Mesendoderm (in vitro differentiated cells): Measurements from ENCODE around the gene SFN.

Experiments used
- DNase-seq: peaks from one replicate; pipeline ENCODE4 v3.0.0; 2013
- H2AK5ac ChIP-seq: 2 replicates; pipeline ENCODE4 v1.6.1; 2013; ENCODE audit warnings: low read length, inconsistent platforms
- H2BK120ac ChIP-seq: 2 replicates; pipeline ENCODE4 v1.6.1; 2013; ENCODE audit warnings: low read depth, mild to moderate bottlenecking, low read length, moderate library complexity, mixed read lengths
- H2BK15ac ChIP-seq: replicated peaks from 2 replicates; pipeline ENCODE4 v1.6.1; 2013; ENCODE audit warnings: low read depth, mild to moderate bottlenecking, moderate library complexity
- H2BK5ac ChIP-seq: 2 replicates; pipeline ENCODE4 v1.6.1; 2013; ENCODE audit warnings: low read length, inconsistent platforms
- H3K18ac ChIP-seq: 2 replicates; pipeline ENCODE4 v1.6.1; 2013; ENCODE audit warnings: mild to moderate bottlenecking, low read length, mixed read lengths
- H3K23ac ChIP-seq: one replicate; pipeline ENCODE4 v1.6.1; 2013; ENCODE audit warnings: low read length
- H3K27ac ChIP-seq: 2 replicates; pipeline ENCODE4 v1.5.1; 2013; ENCODE audit warnings: low read depth, mild to moderate bottlenecking, inconsistent platforms, low read length, moderate library complexity
- H3K27me3 ChIP-seq: 2 replicates; pipeline ENCODE4 v1.6.1; 2013; ENCODE audit warnings: low read length, control low read depth, mild to moderate bottlenecking, inconsistent platforms; ENCODE audit not compliant: insufficient read depth, poor library complexity
- H3K36me3 ChIP-seq: 2 replicates; pipeline ENCODE4 v1.6.1; 2013; ENCODE audit warnings: low read length, inconsistent platforms; ENCODE audit not compliant: control insufficient read depth, insufficient read depth
- H3K4ac ChIP-seq: one replicate; pipeline ENCODE4 v1.6.1; 2013; ENCODE audit warnings: low read depth, mild to moderate bottlenecking, low read length, moderate library complexity
- H3K4me1 ChIP-seq: 2 replicates; pipeline ENCODE4 v1.6.1; 2013; ENCODE audit warnings: low read depth, low read length, inconsistent platforms; ENCODE audit not compliant: control insufficient read depth
- H3K4me2 ChIP-seq: 2 replicates; pipeline ENCODE4 v1.6.1; 2013; ENCODE audit warnings: low read length
- H3K4me3 ChIP-seq: 2 replicates; pipeline ENCODE4 v1.5.1; 2013; ENCODE audit warnings: mild to moderate bottlenecking, low read length
- H3K56ac ChIP-seq: one replicate; pipeline ENCODE4 v1.6.1; 2013; ENCODE audit warnings: low read length
- H3K79me1 ChIP-seq: 2 replicates; pipeline ENCODE4 v1.6.1; 2013; ENCODE audit warnings: low read length, inconsistent platforms
- H3K79me2 ChIP-seq: 2 replicates; pipeline ENCODE4 v1.6.1; 2013; ENCODE audit warnings: mild to moderate bottlenecking, low read length; ENCODE audit not compliant: control insufficient read depth, insufficient read depth
- H3K9ac ChIP-seq: 2 replicates; pipeline ENCODE4 v1.6.1; 2013; ENCODE audit warnings: low read length, inconsistent platforms
- H4K5ac ChIP-seq: one replicate; pipeline ENCODE4 v1.6.1; 2013; ENCODE audit warnings: low read length
- H4K8ac ChIP-seq: one replicate; pipeline ENCODE4 v1.6.1; 2013; ENCODE audit warnings: low read depth, mild to moderate bottlenecking, control low read depth, low read length, moderate library complexity
- WGBS: extraction: QIAGEN DNeasy Blood & Tissue Kit; methylation state at CpG from one replicate; pipeline ENCODE4 v1.1.7; 2013; ENCODE audit warnings: low lambda C conversion rate, missing lambda C conversion rate; ENCODE audit not compliant: insufficient coverage; ENCODE audit errors: extremely low coverage; 5-methylcytosine and 5-hydroxymethylcytosine counted together

Gene SFN

GRCh38 chr1:26829184-26829911 is 33.6 kb upstream of the SFN start:
- Histone ChIP-seq H3K18ac (no peak overlapping the region), H3K23ac (no peak overlapping the region), H3K27me3 (no peaks in the 10 kb centered on the region), H2BK5ac (no peak overlapping the region), H4K5ac (no peak overlapping the region), H3K79me1 (peaks cover 7% of the 10 kb centered on the region), H3K4ac (no peak overlapping the region), H3K4me1 (peaks cover 2% of the 10 kb centered on the region), H4K8ac (no peak overlapping the region), H3K56ac (peak overlapping the region; percentile 34), H3K4me3 (no peak overlapping the region), H2BK15ac (no peak overlapping the region), H3K9ac (no peak overlapping the region), H3K4me2 (no peak overlapping the region), H3K79me2 (peaks cover 2% of the 10 kb centered on the region), H3K27ac (no peak overlapping the region), H2BK120ac (no peak overlapping the region), H3K36me3 (peaks cover 2% of the 10 kb centered on the region), H2AK5ac (no peak overlapping the region)
- no peak for DNase-seq
- no CpG with 5 or more reads among the region's 6 CpGs for WGBS

DNA sequence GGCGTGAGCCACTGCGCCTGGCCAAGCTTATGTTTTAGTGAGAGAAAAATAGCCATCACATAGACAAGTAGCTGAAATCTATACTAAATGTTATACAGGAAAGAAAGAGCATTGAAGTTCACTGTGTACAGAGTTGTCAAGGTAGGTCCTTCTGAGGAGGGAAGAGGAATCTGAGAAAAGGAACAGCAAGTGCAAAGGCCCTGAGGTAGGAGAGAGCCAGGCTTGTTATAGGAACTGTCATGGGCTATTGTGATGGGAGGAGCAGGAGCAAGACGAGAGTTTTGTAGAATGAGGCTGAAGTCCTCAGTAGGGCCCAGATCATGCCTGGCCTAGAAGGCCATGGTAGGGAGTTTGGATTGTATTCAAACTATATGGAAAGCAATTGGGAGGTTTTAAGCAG is 31.9 kb upstream of the SFN start:
- no peak overlapping the region for H3K4me3 ChIP-seq
- H3K36me3 ChIP-seq: peaks cover 3% of the 10 kb centered on the region
- H4K5ac ChIP-seq: no peak overlapping the region
- H2AK5ac ChIP-seq: no peak overlapping the region
- no peak overlapping the region for H3K27ac ChIP-seq
- no peak overlapping the region for H3K9ac ChIP-seq
- no peak overlapping the region for H2BK5ac ChIP-seq
- peaks cover 7% of the 10 kb centered on the region for H3K79me1 ChIP-seq
- no peak overlapping the region for H3K56ac ChIP-seq
- no peak overlapping the region for H3K23ac ChIP-seq
- H4K8ac ChIP-seq: no peak overlapping the region
- no peak overlapping the region for H2BK15ac ChIP-seq
- no peaks in the 10 kb centered on the region for H3K27me3 ChIP-seq
- DNase-seq: no peak
- no CpG with 5 or more reads among the region's 3 CpGs for WGBS
- H3K4ac ChIP-seq: no peak overlapping the region
- H3K18ac ChIP-seq: no peak overlapping the region
- no peak overlapping the region for H2BK120ac ChIP-seq
- H3K4me1 ChIP-seq: no peaks in the 10 kb centered on the region
- no peak overlapping the region for H3K4me2 ChIP-seq
- H3K79me2 ChIP-seq: peaks cover 2% of the 10 kb centered on the region

DNA sequence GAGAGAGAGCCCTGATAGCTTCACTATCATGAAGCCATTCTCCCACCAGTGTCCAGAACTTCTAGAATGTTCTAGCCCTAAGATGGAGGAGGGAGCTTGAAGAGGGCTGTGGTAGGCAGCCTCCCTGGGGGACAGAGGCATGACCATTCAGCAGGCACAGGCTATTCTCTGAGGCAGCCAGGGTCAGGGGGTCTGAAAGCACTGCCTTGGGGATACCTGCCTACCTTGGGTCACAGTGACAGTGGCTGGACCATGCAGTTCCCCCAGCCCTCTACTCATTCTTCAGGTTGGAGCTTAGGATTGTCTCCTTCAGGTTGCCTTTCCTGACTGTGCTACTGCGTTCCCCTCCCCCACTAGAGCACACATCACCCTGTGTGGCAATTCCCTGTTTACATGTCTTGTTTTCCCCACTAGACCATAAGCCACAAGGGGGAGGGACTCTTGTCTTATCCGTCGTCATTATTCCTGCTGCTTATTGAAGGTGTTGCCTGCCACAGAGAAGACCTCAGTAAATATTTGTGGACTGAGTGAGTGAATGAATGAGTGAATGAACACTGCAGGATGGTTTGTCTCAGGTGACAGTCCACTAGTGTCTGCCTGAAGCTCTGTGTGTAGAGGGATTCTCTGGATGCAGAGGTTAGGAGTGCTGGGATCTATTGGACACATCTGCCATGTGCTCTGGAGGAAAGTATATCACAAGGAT is 31.3 kb upstream of the SFN start:
- peaks cover 2% of the 10 kb centered on the region for H3K79me2 ChIP-seq
- H3K4me3 ChIP-seq: no peak overlapping the region
- H2BK120ac ChIP-seq: no peak overlapping the region
- H2BK15ac ChIP-seq: no peak overlapping the region
- no peaks in the 10 kb centered on the region for H3K27me3 ChIP-seq
- H3K27ac ChIP-seq: no peak overlapping the region
- no peak overlapping the region for H3K23ac ChIP-seq
- H4K5ac ChIP-seq: no peak overlapping the region
- no CpG with 5 or more reads among the region's 3 CpGs for WGBS
- no peak overlapping the region for H4K8ac ChIP-seq
- no peak overlapping the region for H2BK5ac ChIP-seq
- no peak overlapping the region for H2AK5ac ChIP-seq
- H3K4me1 ChIP-seq: no peaks in the 10 kb centered on the region
- no peak for DNase-seq
- H3K36me3 ChIP-seq: peaks cover 3% of the 10 kb centered on the region
- H3K79me1 ChIP-seq: peaks cover 7% of the 10 kb centered on the region
- no peak overlapping the region for H3K18ac ChIP-seq
- no peak overlapping the region for H3K56ac ChIP-seq
- H3K4me2 ChIP-seq: no peak overlapping the region
- H3K9ac ChIP-seq: no peak overlapping the region
- H3K4ac ChIP-seq: no peak overlapping the region

DNA sequence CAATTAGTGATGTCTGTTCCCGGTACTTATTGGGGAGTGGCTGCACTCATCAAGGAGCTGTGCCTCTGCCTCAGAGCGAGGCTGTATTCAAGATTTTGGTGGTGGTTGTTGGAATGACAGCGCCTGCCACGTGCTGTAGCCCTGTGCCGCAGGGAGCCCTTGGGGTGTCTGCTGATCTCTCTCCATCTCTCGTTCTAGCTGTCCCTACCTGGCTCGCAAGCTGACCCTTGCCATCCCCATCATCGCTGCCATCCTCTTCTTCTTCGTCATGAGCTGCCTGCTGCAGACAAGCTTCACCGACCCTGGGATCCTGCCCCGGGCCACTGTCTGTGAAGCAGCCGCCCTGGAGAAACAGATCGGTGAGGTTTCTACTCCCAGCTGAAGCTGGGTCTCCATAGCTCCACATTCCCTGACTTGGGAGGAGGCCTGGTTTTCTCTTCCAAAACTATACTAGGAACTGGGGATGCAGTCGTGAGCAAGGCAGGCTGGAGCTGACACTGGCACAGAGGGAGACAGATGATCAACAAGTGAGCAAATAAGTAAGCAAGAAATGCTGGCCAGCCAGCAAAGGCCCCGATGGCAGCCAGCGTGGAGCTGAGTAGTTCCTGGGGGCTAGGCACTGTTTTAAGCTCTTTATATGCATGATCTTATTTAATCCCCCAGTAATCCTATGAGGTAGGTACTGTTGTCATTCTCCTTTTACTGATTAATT is 30.5 kb upstream of the SFN start:
- no peak for DNase-seq
- H2BK5ac ChIP-seq: no peak overlapping the region
- H3K79me2 ChIP-seq: peaks cover 2% of the 10 kb centered on the region
- H2BK15ac ChIP-seq: no peak overlapping the region
- no peak overlapping the region for H2BK120ac ChIP-seq
- no peak overlapping the region for H3K27ac ChIP-seq
- H3K4me1 ChIP-seq: no peaks in the 10 kb centered on the region
- H4K8ac ChIP-seq: no peak overlapping the region
- H3K4ac ChIP-seq: no peak overlapping the region
- H3K27me3 ChIP-seq: no peaks in the 10 kb centered on the region
- no peak overlapping the region for H3K56ac ChIP-seq
- no CpG with 5 or more reads among the region's 16 CpGs for WGBS
- no peak overlapping the region for H2AK5ac ChIP-seq
- H3K4me3 ChIP-seq: no peak overlapping the region
- peaks cover 6% of the 10 kb centered on the region for H3K79me1 ChIP-seq
- no peak overlapping the region for H3K18ac ChIP-seq
- H3K9ac ChIP-seq: no peak overlapping the region
- H3K4me2 ChIP-seq: no peak overlapping the region
- H3K36me3 ChIP-seq: peaks cover 3% of the 10 kb centered on the region
- H3K23ac ChIP-seq: no peak overlapping the region
- H4K5ac ChIP-seq: no peak overlapping the region

GRCh38 chr1:26833432-26834405 is 29.2 kb upstream of the SFN start:
- Histone ChIP-seq H3K27ac (no peak overlapping the region), H3K18ac (no peak overlapping the region), H3K4ac (no peak overlapping the region), H2BK5ac (no peak overlapping the region), H3K9ac (no peak overlapping the region), H4K8ac (no peak overlapping the region), H2BK120ac (no peak overlapping the region), H3K4me2 (no peak overlapping the region), H4K5ac (no peak overlapping the region), H3K36me3 (peaks cover 3% of the 10 kb centered on the region), H3K79me2 (peaks cover 2% of the 10 kb centered on the region), H3K4me1 (no peaks in the 10 kb centered on the region), H3K4me3 (no peak overlapping the region), H3K56ac (no peak overlapping the region), H2BK15ac (no peak overlapping the region), H3K23ac (no peak overlapping the region), H3K79me1 (peaks cover 4% of the 10 kb centered on the region), H2AK5ac (no peak overlapping the region), H3K27me3 (no peaks in the 10 kb centered on the region)
- WGBS: no CpG with 5 or more reads among the region's 23 CpGs
- DNase-seq: no peak
